Tibial artery (tissue), 4 donors: ENCODE results near the gene ALOX15B.

Experiments used
- DNase-seq, 2 donors: peaks; one replicate each; pipeline ENCODE4 v3.0.0-alpha.2; 2019
- H3K27ac ChIP-seq, 2 donors: fragments of 200-600 bp; sonication (generic) in 1 of 2; 1 replicate in 1 of 2; 2 replicates in 1 of 2; pipeline ENCODE4 v1.5.1; 2018 to 2019; ENCODE audit warnings: mild to moderate bottlenecking in 1 of 2
- H3K27me3 ChIP-seq, 2 donors: fragments of 200-600 bp; sonication (generic) in 1 of 2; one replicate each; pipeline versions ENCODE4 v1.5.1 to v1.6.0; 2016 to 2019
- H3K36me3 ChIP-seq, 3 donors: fragments of 200-600 bp; sonication (generic) in 2 of 3; one replicate each; pipeline ENCODE4 v1.5.1; 2016 to 2019; ENCODE audit warnings: mild to moderate bottlenecking in 2 of 3
- H3K4me1 ChIP-seq, 4 donors: fragments of 200-600 bp; sonication (generic) in 2 of 4; 1 replicate in 3 of 4; 2 replicates in 1 of 4; pipeline ENCODE4 v1.5.1; 2016 to 2019
- H3K4me3 ChIP-seq, 2 donors: fragments of 200-600 bp; sonication (generic) in 1 of 2; 1 replicate in 1 of 2; 2 replicates in 1 of 2; pipeline ENCODE4 v1.5.1; 2018 to 2019; ENCODE audit warnings: mild to moderate bottlenecking in 2 of 2
- H3K9me3 ChIP-seq, 3 donors: fragments of 200-600 bp; sonication (generic) in 1 of 3; one replicate each; pipeline ENCODE4 v1.5.1; 2016 to 2019
- intact Hi-C: fragments of 100-400 bp; cut with DNase I; formaldehyde crosslinking; loops from one replicate; pipeline ENCODE4 v1.15.0; 2023; ENCODE audit warnings: low total_unique reads
- TF ChIP-seq, protein P1 (sequence below), 2 experiments: fragments of 200-600 bp in 1 of 2; fragments of 450-650 bp in 1 of 2; IDR thresholded peaks; one replicate each; pipeline ENCODE4 v1.5.1; 2017 to 2019; ENCODE audit warnings: antibody characterized with exemption in 2 of 2, mild to moderate bottlenecking in 1 of 2, moderate library complexity in 1 of 2

The ALOX15B gene

DNA sequence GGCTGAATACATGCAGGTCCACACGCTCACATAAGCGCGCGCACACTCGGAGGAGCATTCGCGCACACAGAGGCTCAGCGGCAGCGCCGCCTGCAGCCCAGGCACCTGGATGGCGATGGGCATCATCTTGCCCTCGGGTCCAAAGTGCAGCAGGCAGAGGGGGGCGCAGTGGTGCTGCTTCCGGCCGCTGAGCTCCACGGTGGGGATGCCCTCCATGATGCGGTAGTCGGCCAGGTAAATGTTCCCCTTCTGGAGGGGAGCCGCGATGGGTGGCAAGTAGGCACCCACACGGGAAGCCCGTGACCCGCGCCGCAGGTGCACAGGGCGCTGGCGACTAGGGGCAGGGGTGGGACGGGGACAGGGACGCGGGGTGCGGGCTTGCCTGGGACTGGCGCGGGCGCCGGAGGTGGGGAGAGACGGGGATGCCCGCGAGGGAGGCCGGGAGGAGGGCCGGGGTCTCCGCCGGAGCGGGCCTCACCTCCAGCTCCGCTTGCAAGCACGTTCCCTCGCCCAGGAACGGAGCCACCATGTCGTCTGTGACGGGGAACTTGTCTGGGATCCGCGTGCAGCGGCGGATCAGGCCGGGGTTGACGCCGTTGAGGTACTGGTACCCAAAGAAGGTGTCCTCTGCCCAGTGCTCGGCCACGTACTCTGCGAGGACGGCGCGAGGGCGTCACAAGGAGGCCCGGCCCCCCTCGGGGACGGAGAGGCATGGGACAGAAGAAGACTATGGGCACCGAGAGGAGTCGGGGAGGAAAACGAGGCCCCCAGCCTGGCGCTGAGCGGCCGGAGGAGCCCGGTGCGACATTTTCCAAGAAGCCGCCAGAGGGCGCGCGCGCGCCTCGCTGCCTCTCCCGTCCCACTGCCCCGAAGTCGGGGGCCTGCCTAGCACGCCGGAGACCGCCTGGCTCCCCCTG lies 40.7 kb downstream of the ALOX15B start:
- H3K27me3 ChIP-seq: peaks cover 3 to 90% of the 10 kb centered on the region in 2 donors
- peaks cover 4 to 17% (median 13%) of the 10 kb centered on the region in 4 donors for H3K4me1 ChIP-seq
- intact Hi-C loops: no loop called here

GRCh38 chr17:8080208-8080798 lies 41.4 kb downstream of the ALOX15B start:
- intact Hi-C loops: no loop called here
- peaks cover 4 to 17% (median 13%) of the 10 kb centered on the region in 4 donors for H3K4me1 ChIP-seq
- no peaks in the 10 kb centered on the region for H3K36me3 ChIP-seq
- TF ChIP-seq, protein P1, sequence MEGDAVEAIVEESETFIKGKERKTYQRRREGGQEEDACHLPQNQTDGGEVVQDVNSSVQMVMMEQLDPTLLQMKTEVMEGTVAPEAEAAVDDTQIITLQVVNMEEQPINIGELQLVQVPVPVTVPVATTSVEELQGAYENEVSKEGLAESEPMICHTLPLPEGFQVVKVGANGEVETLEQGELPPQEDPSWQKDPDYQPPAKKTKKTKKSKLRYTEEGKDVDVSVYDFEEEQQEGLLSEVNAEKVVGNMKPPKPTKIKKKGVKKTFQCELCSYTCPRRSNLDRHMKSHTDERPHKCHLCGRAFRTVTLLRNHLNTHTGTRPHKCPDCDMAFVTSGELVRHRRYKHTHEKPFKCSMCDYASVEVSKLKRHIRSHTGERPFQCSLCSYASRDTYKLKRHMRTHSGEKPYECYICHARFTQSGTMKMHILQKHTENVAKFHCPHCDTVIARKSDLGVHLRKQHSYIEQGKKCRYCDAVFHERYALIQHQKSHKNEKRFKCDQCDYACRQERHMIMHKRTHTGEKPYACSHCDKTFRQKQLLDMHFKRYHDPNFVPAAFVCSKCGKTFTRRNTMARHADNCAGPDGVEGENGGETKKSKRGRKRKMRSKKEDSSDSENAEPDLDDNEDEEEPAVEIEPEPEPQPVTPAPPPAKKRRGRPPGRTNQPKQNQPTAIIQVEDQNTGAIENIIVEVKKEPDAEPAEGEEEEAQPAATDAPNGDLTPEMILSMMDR (IDR thresholded peaks at IDR 0.05): no peak
- H3K4me3 ChIP-seq: peak overlapping the region; percentile 35 to 47
- H3K9me3 ChIP-seq: no peaks in the 10 kb centered on the region
- peaks cover 3 to 91% of the 10 kb centered on the region in 2 donors for H3K27me3 ChIP-seq
- H3K27ac ChIP-seq: no peak overlapping the region
- no peak for DNase-seq

More for the DNA sequence above, 40.7 kb downstream of the ALOX15B start:
- Histone ChIP-seq H3K27ac (no peak overlapping the region), H3K4me3 (peak overlapping the region; percentile 35 to 47), H3K36me3 (no peaks in the 10 kb centered on the region), H3K9me3 (no peaks in the 10 kb centered on the region)
- TF ChIP-seq, protein P1 (IDR thresholded peaks at IDR 0.05): peak; percentile 78 to 95
- DNase-seq: peak; percentile 49 to 80

- Histone ChIP-seq H3K4me3 (no peak overlapping the region), H3K36me3 (no peaks in the 10 kb centered on the region), H3K27me3 (peaks cover 3 to 91% of the 10 kb centered on the region in 2 donors), H3K4me1 (peaks cover 4 to 17% (median 13%) of the 10 kb centered on the region in 4 donors), H3K9me3 (no peaks in the 10 kb centered on the region), H3K27ac (no peak overlapping the region)
- TF ChIP-seq, protein P1 (IDR thresholded peaks at IDR 0.05): no peak
- intact Hi-C loops: no loop called here
- no peak for DNase-seq
Measured at GRCh38 chr17:8080799-8081219, 42.0 kb downstream of the ALOX15B start.

GRCh38 chr17:8081876-8082275 lies 43.0 kb downstream of the ALOX15B start:
- TF ChIP-seq, protein P1 (IDR thresholded peaks at IDR 0.05): no peak
- H3K27ac ChIP-seq: no peak overlapping the region
- no peaks in the 10 kb centered on the region for H3K36me3 ChIP-seq
- H3K4me3 ChIP-seq: no peak overlapping the region
- H3K4me1 ChIP-seq: peaks cover 4 to 17% (median 13%) of the 10 kb centered on the region in 4 donors
- no peak for DNase-seq
- intact Hi-C loops: no loop called here
- H3K9me3 ChIP-seq: no peaks in the 10 kb centered on the region
- H3K27me3 ChIP-seq: peaks cover 3 to 88% of the 10 kb centered on the region in 2 donors

GRCh38 chr17:8082292-8082691 lies 43.4 kb downstream of the ALOX15B start:
- Histone ChIP-seq H3K36me3 (no peaks in the 10 kb centered on the region), H3K9me3 (no peaks in the 10 kb centered on the region), H3K4me3 (no peak overlapping the region), H3K27ac (no peak overlapping the region), H3K4me1 (peaks cover 4 to 17% (median 13%) of the 10 kb centered on the region in 4 donors), H3K27me3 (peaks cover 3 to 88% of the 10 kb centered on the region in 2 donors)
- intact Hi-C loops: no loop called here
- no peak for DNase-seq
- TF ChIP-seq, protein P1 (IDR thresholded peaks at IDR 0.05): no peak
